Activated naive CD4-positive, alpha-beta T cell treated with anti-CD3 and anti-CD28 coated beads, Interleukin-2, amount 10 ng/mL, durations not matched to agents 5 hours and 36 hours (primary cell): ENCODE measurements around the gene IZUMO1R. TPM values are rescaled to one million over a fixed set of nuclear protein-coding genes. Genes with fewer than 3 reads are reported as not detected.

Experiments used
- total RNA-seq, 2 experiments: library from RNA; stranded (reverse); gene quantifications; one replicate each; pipeline ENCODE4 v1.2.3, GENCODE V29; 2021

IZUMO1R gene
- total RNA-seq, result not detected

DNA sequence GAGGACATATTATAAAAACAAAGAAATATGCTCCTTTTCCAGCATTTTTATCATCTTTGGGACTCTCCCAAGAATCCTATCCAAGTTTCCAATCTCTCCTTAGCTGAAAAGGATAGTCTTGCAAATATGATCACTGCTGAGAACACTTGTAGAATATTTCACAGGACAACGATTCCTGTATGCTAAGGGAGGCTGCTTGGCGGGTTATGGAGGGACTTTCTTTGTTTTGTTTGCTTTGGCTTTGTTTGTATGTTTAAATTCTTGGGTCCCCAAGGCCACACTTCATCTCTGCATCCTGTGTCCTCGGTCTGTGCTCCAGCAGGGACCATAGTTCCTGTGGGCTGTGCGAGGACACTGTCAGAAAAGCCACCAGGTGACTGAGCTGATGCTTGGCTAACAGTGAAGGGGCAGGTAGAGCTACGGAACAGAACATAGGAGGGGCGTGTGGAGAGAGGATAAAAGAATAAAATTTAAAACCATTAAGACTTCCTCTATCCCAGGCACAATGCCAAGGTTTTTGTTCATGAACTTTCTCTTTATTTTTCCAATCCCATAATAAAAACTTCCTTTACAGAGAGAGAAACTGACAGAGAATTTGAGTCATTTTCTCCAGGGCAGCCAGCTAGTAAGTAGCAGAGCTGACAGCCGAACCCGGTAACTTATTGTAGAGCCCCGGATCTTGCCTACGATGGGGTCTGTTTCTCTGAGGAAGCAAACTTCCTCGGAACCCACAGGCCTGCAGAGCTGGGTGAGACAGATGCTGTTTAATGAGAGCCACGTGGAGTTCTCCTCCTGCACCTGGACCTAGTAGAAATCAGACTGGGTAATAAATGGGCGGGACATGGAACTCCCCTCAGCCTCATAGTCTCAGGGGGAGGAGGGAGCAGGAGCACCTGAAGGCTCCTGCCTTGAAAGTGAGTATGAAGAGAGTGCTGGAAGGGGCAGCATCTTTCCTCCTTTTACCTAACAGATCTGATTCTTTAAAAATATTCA lies at the start of gene IZUMO1R:
TSS of gene IZUMO1R (plus strand) at position 615 of the 993 bp plus-strand sequence. CDS start 1,057 bp downstream, outside the sequence.

Other genes with a start within 250 kb of the IZUMO1R start
- gene PANX1, start 175.7 kb upstream of the IZUMO1R start, total RNA-seq, result 10 to 100 TPM; 10.9 to 12.5 TPM
- gene GPR83, start 96.8 kb downstream of the IZUMO1R start, total RNA-seq, result under 1 TPM in 1 of 2 experiments, not detected in 1; 0.05 TPM
- 10 to 100 TPM; 30.2 to 30.8 TPM for gene MRE11, start 189.3 kb downstream of the IZUMO1R start, total RNA-seq
- 10 to 100 TPM; 25.5 to 28.4 TPM for gene ANKRD49, start 189.4 kb downstream of the IZUMO1R start, total RNA-seq
- not detected for gene C11orf97, start 207.9 kb downstream of the IZUMO1R start, total RNA-seq
- 1 to 10 TPM; 6.1 to 6.5 TPM for gene FUT4, start 239.3 kb downstream of the IZUMO1R start, total RNA-seq